ENCODE data around the gene DNAJB12. TPM values are rescaled to one million over a fixed set of nuclear protein-coding genes. Genes with fewer than 3 reads are reported as not detected.

DNAJB12 gene
- total RNA-seq, 3 donors from 2014 or later (not counting 1 experiment from before 2014, with no cell fraction given): 47.3 to 54.2 (median 48.7) TPM

- Mint-ChIP-seq H3K36me3 (no peaks in the 10 kb centered on the region), H3K4me1 (peaks cover 46 to 54% of the 10 kb centered on the region in 2 donors), H3K9me3 (no peaks in the 10 kb centered on the region), H3K27ac (peak overlapping the region; percentile 96 to 97), H3K27me3 (ENCODE audit: low read depth in 2 of 2) (no peaks in the 10 kb centered on the region), H3K4me3 (no peak overlapping the region)
- Histone ChIP-seq H3K9me3 (ENCODE audit: control insufficient read depth, insufficient read depth, low read length) (no peaks in the 10 kb centered on the region), H3K4me1 (ENCODE audit: control insufficient read depth, insufficient read depth, low read length) (peaks cover 67% of the 10 kb centered on the region), H3K4me3 (ENCODE audit: low read length) (no peak overlapping the region), H3K27ac (ENCODE audit: low read length) (peak overlapping the region; percentile 16), H3K36me3 (ENCODE audit: control insufficient read depth, insufficient read depth, low read length) (peaks cover 24% of the 10 kb centered on the region), H3K27me3 (ENCODE audit: control insufficient read depth, insufficient read depth, low read length) (no peaks in the 10 kb centered on the region)
- TF ChIP-seq, protein P1, sequence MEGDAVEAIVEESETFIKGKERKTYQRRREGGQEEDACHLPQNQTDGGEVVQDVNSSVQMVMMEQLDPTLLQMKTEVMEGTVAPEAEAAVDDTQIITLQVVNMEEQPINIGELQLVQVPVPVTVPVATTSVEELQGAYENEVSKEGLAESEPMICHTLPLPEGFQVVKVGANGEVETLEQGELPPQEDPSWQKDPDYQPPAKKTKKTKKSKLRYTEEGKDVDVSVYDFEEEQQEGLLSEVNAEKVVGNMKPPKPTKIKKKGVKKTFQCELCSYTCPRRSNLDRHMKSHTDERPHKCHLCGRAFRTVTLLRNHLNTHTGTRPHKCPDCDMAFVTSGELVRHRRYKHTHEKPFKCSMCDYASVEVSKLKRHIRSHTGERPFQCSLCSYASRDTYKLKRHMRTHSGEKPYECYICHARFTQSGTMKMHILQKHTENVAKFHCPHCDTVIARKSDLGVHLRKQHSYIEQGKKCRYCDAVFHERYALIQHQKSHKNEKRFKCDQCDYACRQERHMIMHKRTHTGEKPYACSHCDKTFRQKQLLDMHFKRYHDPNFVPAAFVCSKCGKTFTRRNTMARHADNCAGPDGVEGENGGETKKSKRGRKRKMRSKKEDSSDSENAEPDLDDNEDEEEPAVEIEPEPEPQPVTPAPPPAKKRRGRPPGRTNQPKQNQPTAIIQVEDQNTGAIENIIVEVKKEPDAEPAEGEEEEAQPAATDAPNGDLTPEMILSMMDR (IDR thresholded peaks at IDR 0.05): peak; percentile 98
- intact Hi-C loops (cut with micrococcal nuclease): loop anchor here (1.0 kb wide), 1 partner anchor 205 kb away; no protein-coding TSS in a partner anchor
- ATAC-seq (peak in 2 of 3 donors; percentile 13 to 21), DNase-seq (peak; percentile 73 to 83)
- 37% methylated on average over 5 of the region's 5 CpGs for WGBS (ENCODE audit: insufficient coverage)
Observed at GRCh38 chr10:72337039-72337629, 17.6 kb downstream of the DNAJB12 start.

DNA sequence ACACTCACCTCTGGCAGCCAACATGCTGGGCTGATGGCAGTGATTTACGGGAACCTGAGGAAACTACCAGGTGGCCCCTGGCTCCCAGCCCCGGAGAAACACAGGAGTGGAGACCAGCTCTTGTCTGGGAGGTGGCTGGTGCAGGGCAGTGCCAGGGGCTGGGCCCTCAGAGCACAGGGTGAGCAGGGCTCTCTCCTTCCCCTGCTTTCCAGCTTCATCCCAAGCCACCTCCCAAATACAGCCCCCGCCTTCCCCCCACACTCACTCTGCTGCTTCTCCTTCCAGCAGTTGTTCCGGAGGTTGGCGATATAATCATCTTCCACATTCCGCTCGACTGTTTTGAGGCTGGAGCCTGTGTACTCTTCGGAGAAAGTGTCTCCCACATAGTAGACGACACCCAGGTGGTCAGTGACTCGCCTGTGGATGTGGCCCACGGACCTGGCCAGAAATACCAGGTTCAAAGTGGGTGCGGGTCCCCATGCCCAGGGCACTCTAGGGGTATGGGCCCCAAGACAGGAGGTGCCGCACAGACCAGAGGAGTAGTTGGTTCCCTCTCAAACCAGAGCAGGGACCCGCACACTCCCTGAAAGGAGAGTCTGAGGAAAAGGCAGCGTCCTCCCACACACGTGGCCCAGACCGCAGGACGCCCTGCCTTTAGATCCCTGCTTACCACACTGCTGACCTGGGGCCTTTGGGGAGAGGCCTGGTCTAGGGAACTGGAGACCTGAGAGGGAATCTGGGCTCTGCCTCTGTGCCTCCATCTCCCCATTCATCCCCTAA, 18.3 kb downstream of the DNAJB12 start:
- peaks cover 20% of the 10 kb centered on the region for H3K36me3 ChIP-seq (ENCODE audit: control insufficient read depth, insufficient read depth, low read length)
- no peaks in the 10 kb centered on the region for H3K9me3 ChIP-seq (ENCODE audit: control insufficient read depth, insufficient read depth, low read length)
- peaks cover 72% of the 10 kb centered on the region for H3K4me1 ChIP-seq (ENCODE audit: control insufficient read depth, insufficient read depth, low read length)
- 84% methylated on average over 18 of the region's 18 CpGs for WGBS (ENCODE audit: insufficient coverage)
- peak overlapping the region; percentile 95 for H3K27ac ChIP-seq (ENCODE audit: low read length)
- H3K4me1 Mint-ChIP-seq: peaks cover 51 to 55% of the 10 kb centered on the region in 2 donors
- TF ChIP-seq, protein P1 (IDR thresholded peaks at IDR 0.05): no peak
- no peaks in the 10 kb centered on the region for H3K36me3 Mint-ChIP-seq
- peak overlapping the region; percentile 96 to 97 for H3K27ac Mint-ChIP-seq
- H3K4me3 Mint-ChIP-seq: peak overlapping the region; percentile 67
- DNase-seq (no peak), ATAC-seq (no peak)
- no peaks in the 10 kb centered on the region for H3K9me3 Mint-ChIP-seq
- H3K27me3 ChIP-seq (ENCODE audit: control insufficient read depth, insufficient read depth, low read length): no peaks in the 10 kb centered on the region
- H3K27me3 Mint-ChIP-seq (ENCODE audit: low read depth in 2 of 2): no peaks in the 10 kb centered on the region
- no peak overlapping the region for H3K4me3 ChIP-seq (ENCODE audit: low read length)
- intact Hi-C loops (cut with micrococcal nuclease): loop anchor here (1.0 kb wide), 1 partner anchor 204 kb away; no protein-coding TSS in a partner anchor

- H3K36me3 ChIP-seq (ENCODE audit: control insufficient read depth, insufficient read depth, low read length): peaks cover 15% of the 10 kb centered on the region
- ATAC-seq (peak; percentile 13 to 40 (median 18)), DNase-seq (peak; percentile 56 to 75)
- H3K9me3 ChIP-seq (ENCODE audit: control insufficient read depth, insufficient read depth, low read length): no peaks in the 10 kb centered on the region
- 21% methylated on average over 20 of the region's 20 CpGs for WGBS (ENCODE audit: insufficient coverage)
- peak overlapping the region; percentile 27 for H3K4me3 ChIP-seq (ENCODE audit: low read length)
- H3K27me3 Mint-ChIP-seq (ENCODE audit: low read depth in 2 of 2): no peaks in the 10 kb centered on the region
- no peaks in the 10 kb centered on the region for H3K27me3 ChIP-seq (ENCODE audit: control insufficient read depth, insufficient read depth, low read length)
- TF ChIP-seq, protein P1 (IDR thresholded peaks at IDR 0.05): no peak
- H3K36me3 Mint-ChIP-seq: no peaks in the 10 kb centered on the region
- H3K9me3 Mint-ChIP-seq: no peaks in the 10 kb centered on the region
- H3K4me3 Mint-ChIP-seq: peak overlapping the region; percentile 88
- peak overlapping the region; percentile 95 for H3K27ac ChIP-seq (ENCODE audit: low read length)
- intact Hi-C loops (cut with micrococcal nuclease): loop anchor here (1.0 to 2.0 kb wide), 6 partner anchors 35 to 251 kb away; partner anchors contain the start of genes ANAPC16, ASCC1 and DDIT4
- peak overlapping the region; percentile 96 to 97 for H3K27ac Mint-ChIP-seq
- peaks cover 59 to 63% of the 10 kb centered on the region in 2 donors for H3K4me1 Mint-ChIP-seq
- peaks cover 75% of the 10 kb centered on the region for H3K4me1 ChIP-seq (ENCODE audit: control insufficient read depth, insufficient read depth, low read length)
Observed at GRCh38 chr10:72335394-72336258, 19.1 kb downstream of the DNAJB12 start.
